ENCODE data around the gene MCEMP1.

- TF ChIP-seq, protein P1, sequence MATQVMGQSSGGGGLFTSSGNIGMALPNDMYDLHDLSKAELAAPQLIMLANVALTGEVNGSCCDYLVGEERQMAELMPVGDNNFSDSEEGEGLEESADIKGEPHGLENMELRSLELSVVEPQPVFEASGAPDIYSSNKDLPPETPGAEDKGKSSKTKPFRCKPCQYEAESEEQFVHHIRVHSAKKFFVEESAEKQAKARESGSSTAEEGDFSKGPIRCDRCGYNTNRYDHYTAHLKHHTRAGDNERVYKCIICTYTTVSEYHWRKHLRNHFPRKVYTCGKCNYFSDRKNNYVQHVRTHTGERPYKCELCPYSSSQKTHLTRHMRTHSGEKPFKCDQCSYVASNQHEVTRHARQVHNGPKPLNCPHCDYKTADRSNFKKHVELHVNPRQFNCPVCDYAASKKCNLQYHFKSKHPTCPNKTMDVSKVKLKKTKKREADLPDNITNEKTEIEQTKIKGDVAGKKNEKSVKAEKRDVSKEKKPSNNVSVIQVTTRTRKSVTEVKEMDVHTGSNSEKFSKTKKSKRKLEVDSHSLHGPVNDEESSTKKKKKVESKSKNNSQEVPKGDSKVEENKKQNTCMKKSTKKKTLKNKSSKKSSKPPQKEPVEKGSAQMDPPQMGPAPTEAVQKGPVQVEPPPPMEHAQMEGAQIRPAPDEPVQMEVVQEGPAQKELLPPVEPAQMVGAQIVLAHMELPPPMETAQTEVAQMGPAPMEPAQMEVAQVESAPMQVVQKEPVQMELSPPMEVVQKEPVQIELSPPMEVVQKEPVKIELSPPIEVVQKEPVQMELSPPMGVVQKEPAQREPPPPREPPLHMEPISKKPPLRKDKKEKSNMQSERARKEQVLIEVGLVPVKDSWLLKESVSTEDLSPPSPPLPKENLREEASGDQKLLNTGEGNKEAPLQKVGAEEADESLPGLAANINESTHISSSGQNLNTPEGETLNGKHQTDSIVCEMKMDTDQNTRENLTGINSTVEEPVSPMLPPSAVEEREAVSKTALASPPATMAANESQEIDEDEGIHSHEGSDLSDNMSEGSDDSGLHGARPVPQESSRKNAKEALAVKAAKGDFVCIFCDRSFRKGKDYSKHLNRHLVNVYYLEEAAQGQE (IDR thresholded peaks at IDR 0.05; ENCODE audit: insufficient read depth in 1 of 2, low read depth in 2 of 2, low read length in 2 of 2): no peak
- TF ChIP-seq POLR2AphosphoS5 (IDR thresholded peaks at IDR 0.05; ENCODE audit: low read depth, low read length) (no peak), TAF1 (IDR thresholded peaks at IDR 0.05; ENCODE audit: borderline replicate concordance, insufficient read depth, low read length) (no peak), SIN3A (IDR thresholded peaks at IDR 0.05; ENCODE audit: borderline replicate concordance, insufficient read depth, low read length) (no peak), FOXP2 (optimal IDR thresholded peaks at IDR 0.05; ENCODE audit: borderline replicate concordance, extremely low read depth, extremely low read length, insufficient read depth) (no peak)
These were observed 26.7 kb upstream of the MCEMP1 start for GRCh38 chr19:7650148-7650547.

Measured in PFSK-1 (cell line).